Stimulated activated CD4-positive, alpha-beta T cell treated with anti-CD3 and anti-CD28 coated beads, Interleukin-4, amount 100 ng/mL, for 24 hours (primary cell): ENCODE data around the gene PTGIS.

Source experiments
- DNase-seq: peaks from one replicate; pipeline ENCODE4 v3.0.0-alpha.2; 2020

Gene PTGIS

GRCh38 chr20:49489688-49490087 is 78.2 kb downstream of the PTGIS start:
- no peak for DNase-seq

GRCh38 chr20:49486064-49486463 is 81.9 kb downstream of the PTGIS start:
- no peak for DNase-seq

GRCh38 chr20:49485563-49485962 is 82.4 kb downstream of the PTGIS start:
- DNase-seq = no peak

GRCh38 chr20:49484180-49485140 is 83.5 kb downstream of the PTGIS start:
- DNase-seq = peak; percentile 69

GRCh38 chr20:49483696-49484123 is 84.2 kb downstream of the PTGIS start:
- DNase-seq = no peak

- DNase-seq = no peak
Measured at GRCh38 chr20:49483018-49483695, 84.8 kb downstream of the PTGIS start.

- DNase-seq = peak; percentile 31
Measured at GRCh38 chr20:49482621-49483017, 85.3 kb downstream of the PTGIS start, which contains the start of gene KCNB1. KCNB1 (minus strand) TSS chr20:49482668; CDS start chr20:49482480, 188 bp downstream.

GRCh38 chr20:49482173-49482572 is 85.8 kb downstream of the PTGIS start:
- DNase-seq = no peak

GRCh38 chr20:49481116-49481515 is 86.8 kb downstream of the PTGIS start:
- no peak for DNase-seq

- DNase-seq = no peak
Measured at GRCh38 chr20:49480236-49480635, 87.7 kb downstream of the PTGIS start.

- DNase-seq = no peak
Measured at GRCh38 chr20:49479785-49480184, 88.2 kb downstream of the PTGIS start.

GRCh38 chr20:49478754-49479689 is 88.9 kb downstream of the PTGIS start:
- DNase-seq = no peak

GRCh38 chr20:49478266-49478665 is 89.7 kb downstream of the PTGIS start:
- no peak for DNase-seq

- DNase-seq = no peak
Measured at GRCh38 chr20:49477200-49477599, 90.7 kb downstream of the PTGIS start.

- no peak for DNase-seq
Measured at GRCh38 chr20:49476016-49476355, 92.0 kb downstream of the PTGIS start.

- no peak for DNase-seq
Measured at GRCh38 chr20:49475292-49476015, 92.5 kb downstream of the PTGIS start.

GRCh38 chr20:49471397-49471796 is 96.5 kb downstream of the PTGIS start:
- no peak for DNase-seq

- no peak for DNase-seq
Measured at GRCh38 chr20:49470922-49471321, 97.0 kb downstream of the PTGIS start.

GRCh38 chr20:49469060-49469459 is 98.9 kb downstream of the PTGIS start:
- no peak for DNase-seq

GRCh38 chr20:49468412-49468811 is 99.5 kb downstream of the PTGIS start:
- no peak for DNase-seq

GRCh38 chr20:49466114-49466912 is 101.6 kb downstream of the PTGIS start:
- no peak for DNase-seq
